ENCODE data around the gene HMCES.
"Not testable (repeated sequence)": the region's sequence is repeated elsewhere in the genome, so short reads cannot be mapped to it uniquely, and the experiment has no call there.

Gene HMCES

DNA sequence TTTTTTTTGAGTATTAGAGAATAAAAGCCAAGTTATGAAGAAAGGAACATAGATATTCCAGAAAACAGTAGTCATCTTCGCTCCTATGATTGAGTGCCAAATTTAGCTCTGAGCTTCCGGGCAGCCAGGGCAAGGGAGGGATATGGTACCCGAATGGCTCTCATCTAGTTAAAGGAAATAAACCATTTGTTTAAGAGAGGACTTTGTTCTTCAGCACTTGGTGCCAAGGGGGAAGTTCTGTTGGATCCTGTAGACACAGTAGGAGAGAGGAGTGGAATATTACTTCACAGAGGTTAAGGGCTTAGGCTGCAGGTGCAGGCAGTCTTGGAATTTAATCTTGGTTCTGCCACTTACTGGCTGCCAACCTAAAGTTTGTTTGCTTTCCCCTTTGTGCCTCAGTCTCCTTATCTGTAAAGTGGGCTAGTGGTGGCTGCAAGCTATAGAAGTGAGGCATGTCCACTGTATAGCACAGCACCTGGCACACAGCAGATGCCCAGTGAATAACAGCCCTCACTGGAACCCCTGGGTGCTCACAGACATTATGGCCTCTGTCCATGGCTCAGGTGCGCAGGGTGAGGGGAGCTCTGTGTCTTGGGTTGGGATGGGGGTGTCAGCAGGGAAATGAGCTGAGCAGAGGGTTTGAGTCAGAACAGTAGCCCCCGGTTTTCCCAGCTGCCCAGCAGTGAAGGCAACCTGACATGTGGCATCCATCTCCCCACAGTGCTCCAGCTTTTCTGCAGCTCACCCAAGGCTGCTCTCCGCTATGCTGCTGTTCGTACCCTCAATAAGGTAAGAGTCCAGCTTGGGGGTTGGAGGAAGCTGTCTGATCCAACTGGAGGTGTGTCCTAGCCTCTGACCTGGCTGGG, 18.8 kb upstream of the HMCES start:
- no peak for DNase-seq

GRCh38 chr3:129260606-129261005, 18.1 kb upstream of the HMCES start:
- DNase-seq, result no peak

DNA sequence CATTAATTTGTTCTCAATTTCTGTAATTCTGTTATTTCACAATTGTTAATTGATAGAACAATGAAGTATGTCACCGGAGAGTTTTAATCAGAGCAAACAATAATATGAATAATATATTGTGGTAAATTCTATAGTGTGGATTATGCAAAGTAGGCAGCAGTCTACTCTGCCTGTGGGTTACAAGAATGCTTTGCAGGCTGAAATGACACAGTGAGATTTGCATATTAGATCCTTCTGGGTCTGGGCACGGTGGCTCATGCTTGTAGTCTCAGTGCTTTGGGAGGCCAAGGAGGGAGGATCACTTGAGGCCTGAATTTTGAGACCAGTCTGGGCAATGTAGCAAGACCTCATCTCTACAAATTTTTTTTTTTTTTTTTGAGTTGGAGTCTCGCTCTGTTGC, 16.8 kb upstream of the HMCES start:
- DNase-seq, result no peak

GRCh38 chr3:129263161-129263910, 15.3 kb upstream of the HMCES start:
- no peak for DNase-seq

GRCh38 chr3:129264994-129265393, 13.7 kb upstream of the HMCES start:
- not testable (repeated sequence) for DNase-seq

DNA sequence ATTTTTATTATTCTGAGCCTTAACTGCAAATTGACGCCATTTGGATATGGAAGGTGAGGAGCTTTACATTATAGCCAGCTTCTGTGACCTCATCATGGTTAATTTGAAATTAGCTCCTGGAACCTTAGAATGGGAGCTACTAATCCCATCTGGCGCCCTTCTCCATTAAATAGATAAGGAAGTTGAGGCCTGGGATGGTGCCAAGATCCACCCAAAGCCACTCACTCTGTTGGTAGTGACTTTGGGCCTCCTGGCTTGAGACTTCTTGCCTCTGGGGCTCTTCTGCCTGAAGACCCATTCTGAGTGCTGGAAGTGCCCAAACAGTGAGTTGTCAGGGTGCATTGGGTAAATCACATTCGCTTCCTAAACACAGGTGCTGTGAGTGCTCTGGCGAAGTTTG, 12.0 kb upstream of the HMCES start:
- no peak for DNase-seq

DNA sequence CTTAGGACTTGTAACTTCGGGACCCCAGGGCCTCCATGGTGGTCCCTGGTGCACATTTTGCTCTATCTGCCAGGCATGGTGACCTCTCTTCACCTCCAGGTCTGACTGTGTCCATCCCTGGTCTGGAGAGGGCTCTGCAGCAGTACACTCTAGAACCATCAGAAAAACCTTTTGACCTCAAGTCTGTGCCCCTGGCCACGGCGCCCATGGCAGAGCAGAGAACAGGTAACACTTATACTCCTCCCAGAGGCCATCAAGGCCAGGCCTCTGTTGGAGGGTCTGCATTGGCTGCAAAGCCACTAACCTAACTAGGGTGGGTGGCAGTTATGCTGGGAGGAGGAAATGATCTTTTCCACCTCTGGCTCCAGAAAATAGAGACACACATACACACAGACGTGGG, 10.3 kb upstream of the HMCES start:
- no peak for DNase-seq

DNA sequence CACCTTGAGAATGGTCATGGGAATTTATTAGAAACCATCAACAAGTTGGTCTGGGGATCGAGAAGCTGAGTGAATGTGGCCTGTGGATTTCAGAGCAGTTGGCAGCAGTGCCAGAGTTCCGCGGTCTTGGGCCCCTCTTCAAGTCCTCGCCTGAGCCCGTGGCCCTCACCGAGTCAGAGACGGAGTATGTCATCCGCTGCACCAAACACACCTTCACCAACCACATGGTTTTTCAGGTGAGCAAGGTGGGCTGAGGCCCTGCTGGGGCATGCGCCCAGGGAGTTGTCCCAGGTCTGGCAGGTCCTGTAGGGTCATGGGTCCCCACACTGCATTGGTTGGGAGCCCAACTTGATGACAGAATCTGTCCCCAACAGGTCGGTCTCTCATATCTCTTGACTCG, 7.0 kb upstream of the HMCES start:
- no peak for DNase-seq

DNA sequence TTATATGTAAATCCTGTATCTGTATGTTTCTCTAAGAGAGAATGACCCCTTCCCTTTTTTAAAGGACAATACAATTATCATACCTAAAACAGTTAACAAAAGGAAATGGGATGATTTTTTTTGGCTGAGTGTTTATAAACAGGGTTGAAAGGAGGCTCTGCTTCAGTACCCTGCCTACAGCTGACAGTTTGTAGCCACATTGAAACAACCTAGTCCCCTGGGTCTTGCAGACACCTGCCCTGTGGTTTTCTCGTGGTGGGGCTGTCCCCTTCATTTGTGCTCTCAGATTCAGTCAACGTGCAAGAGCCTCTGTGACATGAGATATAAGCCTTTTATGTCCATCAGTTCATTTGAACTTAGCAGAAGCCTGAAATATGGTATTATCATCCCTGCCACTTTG, 2.3 kb upstream of the HMCES start:
- no peak for DNase-seq

DNA sequence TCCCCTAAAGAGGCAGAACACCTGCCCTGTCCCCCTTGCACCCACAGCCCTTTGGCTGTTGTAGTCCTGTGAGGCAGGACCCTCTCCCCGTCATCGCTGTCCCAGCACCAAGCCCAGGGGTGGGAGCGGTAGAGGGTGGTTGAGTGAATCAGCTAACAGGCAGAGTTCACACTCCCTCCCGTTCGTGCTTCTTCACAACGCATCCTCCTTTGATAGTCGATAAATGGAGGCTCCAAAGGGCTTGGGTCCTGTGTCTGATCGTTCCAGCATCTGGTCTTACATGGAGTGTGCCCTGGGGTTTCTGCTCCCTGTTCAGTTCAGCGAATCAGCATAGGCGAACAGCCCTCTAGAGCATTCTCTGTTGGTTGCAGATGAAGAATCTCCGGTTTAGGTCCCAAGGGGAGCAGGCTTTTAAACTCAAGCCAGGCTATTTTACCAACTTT, 820 bp upstream of the HMCES start:
- DNase-seq, result no peak

GRCh38 chr3:129278966-129279906, 566 bp downstream of the HMCES start:
- DNase-seq, result peak; percentile 32

DNA sequence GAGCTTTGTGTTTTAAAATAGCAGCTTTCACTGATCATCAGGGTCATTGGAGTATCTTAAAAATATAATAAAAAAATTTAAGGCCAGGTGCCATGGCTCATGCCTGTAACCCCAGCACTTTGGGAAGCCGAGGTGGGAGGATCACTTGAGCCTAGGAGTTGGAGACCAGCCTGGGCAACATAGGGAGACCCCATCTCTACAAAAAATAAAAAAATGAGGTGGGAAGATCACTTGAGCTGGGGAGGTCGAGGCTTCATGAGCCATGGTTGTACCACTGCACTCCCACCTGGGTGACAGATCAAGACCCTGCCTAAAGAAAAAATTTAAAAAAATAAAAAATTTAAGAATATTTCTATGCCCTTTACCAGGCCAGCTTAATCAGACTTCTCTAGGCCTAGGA, 1.5 kb downstream of the HMCES start:
- DNase-seq, result no peak

GRCh38 chr3:129281726-129282125, 3.1 kb downstream of the HMCES start:
- DNase-seq, result no peak

GRCh38 chr3:129282727-129283327, 4.2 kb downstream of the HMCES start:
- DNase-seq, result peak; percentile 57

- no peak for DNase-seq
These were observed 7.4 kb downstream of the HMCES start for GRCh38 chr3:129286081-129286480.

DNA sequence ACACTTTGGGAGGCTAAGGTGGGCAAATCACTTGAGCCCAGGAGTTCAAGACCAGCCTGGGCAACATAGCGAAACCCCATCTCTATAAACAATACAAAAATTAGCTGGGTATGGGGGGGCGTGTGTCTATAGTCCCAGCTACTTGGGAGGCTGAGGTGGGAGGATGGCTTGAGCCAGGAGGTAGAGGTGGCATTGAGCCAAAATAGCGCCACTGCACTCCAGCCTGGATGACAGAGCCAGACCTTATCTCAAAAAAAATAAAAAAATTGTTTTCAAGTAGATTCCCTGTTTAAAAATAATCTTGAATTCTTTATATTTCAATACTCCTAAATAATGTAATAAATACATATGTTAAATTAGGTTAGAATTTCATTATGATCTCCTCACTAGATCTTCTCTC, 9.8 kb downstream of the HMCES start:
- DNase-seq, result no peak

- DNase-seq, result no peak
These were observed 10.7 kb downstream of the HMCES start for GRCh38 chr3:129289201-129289921.

- no peak for DNase-seq
These were observed 12.7 kb downstream of the HMCES start for GRCh38 chr3:129291236-129291886.

- DNase-seq, result no peak
These were observed 16.6 kb downstream of the HMCES start for GRCh38 chr3:129295286-129295685.

GRCh38 chr3:129304146-129304961, 25.7 kb downstream of the HMCES start:
- DNase-seq, result no peak

DNA sequence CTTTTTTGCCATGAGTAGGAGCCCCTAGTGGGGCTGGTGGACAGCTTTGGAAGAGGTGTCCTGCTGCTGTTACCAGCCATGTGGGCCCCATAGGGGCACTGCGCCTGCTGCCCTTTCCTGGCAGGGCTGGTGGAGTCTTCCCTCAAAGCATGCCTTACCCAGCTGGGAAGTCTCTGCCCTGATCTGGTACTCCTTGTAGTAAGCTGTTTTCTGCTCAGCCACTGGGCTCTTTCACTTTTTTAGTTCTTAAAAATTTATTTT, 26.2 kb downstream of the HMCES start:
- DNase-seq, result no peak
